GM18858 (cell line): ENCODE data around the gene GPR35.

ENCODE experiments used
- ATAC-seq: cut with Tn5 transposase; IDR thresholded peaks from one replicate; pipeline ENCODE4 v1.9.1; 2021; ENCODE audit not compliant: unreplicated experiment

The GPR35 gene

GRCh38 chr2:240588669-240589068, 36.6 kb upstream of the GPR35 start:
- ATAC-seq, result no peak

GRCh38 chr2:240589375-240589774, 35.9 kb upstream of the GPR35 start:
- ATAC-seq, result no peak

GRCh38 chr2:240589850-240590525, 35.3 kb upstream of the GPR35 start:
- ATAC-seq, result no peak

- no peak for ATAC-seq
Observed at GRCh38 chr2:240590681-240591111, 34.6 kb upstream of the GPR35 start.

GRCh38 chr2:240591226-240591625, 34.1 kb upstream of the GPR35 start:
- ATAC-seq, result no peak

GRCh38 chr2:240591784-240592183, 33.5 kb upstream of the GPR35 start:
- no peak for ATAC-seq

GRCh38 chr2:240593026-240593702, 32.1 kb upstream of the GPR35 start:
- ATAC-seq, result no peak

GRCh38 chr2:240593703-240594451, 31.4 kb upstream of the GPR35 start:
- no peak for ATAC-seq

- ATAC-seq, result no peak
Observed at GRCh38 chr2:240594511-240595380, 30.5 kb upstream of the GPR35 start.

- ATAC-seq, result no peak
Observed at GRCh38 chr2:240595381-240596079, 29.8 kb upstream of the GPR35 start.

GRCh38 chr2:240596080-240596460, 29.2 kb upstream of the GPR35 start:
- ATAC-seq, result no peak

GRCh38 chr2:240596491-240596931, 28.8 kb upstream of the GPR35 start:
- ATAC-seq, result no peak

GRCh38 chr2:240597054-240597418, 28.2 kb upstream of the GPR35 start:
- ATAC-seq, result no peak

- no peak for ATAC-seq
Observed at GRCh38 chr2:240597419-240598181, 27.7 kb upstream of the GPR35 start.

- ATAC-seq, result no peak
Observed at GRCh38 chr2:240598311-240598911, 26.9 kb upstream of the GPR35 start.

GRCh38 chr2:240599141-240599583, 26.1 kb upstream of the GPR35 start:
- no peak for ATAC-seq

- no peak for ATAC-seq
Observed at GRCh38 chr2:240600451-240600961, 24.8 kb upstream of the GPR35 start.

- ATAC-seq, result no peak
Observed at GRCh38 chr2:240601061-240601830, 24.0 kb upstream of the GPR35 start.
